Naive thymus-derived CD4-positive, alpha-beta T cell (primary cell): ENCODE data around the gene KPNB1. TPM values are rescaled to one million over a fixed set of nuclear protein-coding genes. Genes with fewer than 3 reads are reported as not detected.
A peak's percentile ranks its signal among the peaks of the same experiment; 100 is the strongest.

Experiments used
- ATAC-seq: fragments of 150-1000 bp; cut with Tn5 transposase; 2 replicates; pipeline ENCODE4 v1.10.0; 2021; ENCODE audit warnings: mild to moderate bottlenecking, moderate library complexity
- CTCF ChIA-PET: fragments of 350-600 bp; sonication (Branson Sonifier 250); formaldehyde crosslinking; loops from one replicate; lab custom pipeline; 2021; ENCODE audit warnings: antibody characterized with exemption; lab: Charles Lee
- POLR2A ChIA-PET: fragments of 350-600 bp; sonication (Branson Sonifier 250); formaldehyde crosslinking; loops from one replicate; lab custom pipeline; 2021; ENCODE audit warnings: antibody characterized with exemption, inconsistent platforms; lab: Charles Lee
- DNase-seq, 9 donors: peaks; one replicate each; pipeline versions ENCODE4 v3.0.0 to v3.0.0-alpha.2; 2020 to 2022; ENCODE audit warnings: mixed read lengths in 1 of 9
- H3K27ac ChIP-seq: one replicate; pipeline ENCODE4 v1.7.0; 2013; ENCODE audit warnings: mild to moderate bottlenecking, low read depth, low read length, moderate library complexity
- H3K27me3 ChIP-seq, 2 donors: one replicate each; pipeline ENCODE4 v1.7.0; 2013; ENCODE audit warnings: low read length in 2 of 2, mild to moderate bottlenecking in 2 of 2, moderate library complexity in 2 of 2; ENCODE audit not compliant: control insufficient read depth in 2 of 2, insufficient read depth in 2 of 2
- H3K36me3 ChIP-seq, 3 experiments: 1 replicate in 2 of 3; 2 replicates in 1 of 3; pipeline ENCODE4 v1.7.0; 2013; ENCODE audit warnings: low read length in 3 of 3, mild to moderate bottlenecking in 3 of 3, moderate library complexity in 1 of 3; ENCODE audit not compliant: insufficient read depth in 3 of 3, control insufficient read depth in 2 of 3
- H3K4me1 ChIP-seq, 2 donors: one replicate each; pipeline ENCODE4 v1.7.0; 2013; ENCODE audit warnings: low read length in 2 of 2, mild to moderate bottlenecking in 2 of 2, moderate library complexity in 1 of 2; ENCODE audit not compliant: control insufficient read depth in 2 of 2, insufficient read depth in 2 of 2
- H3K4me3 ChIP-seq: 2 replicates; pipeline ENCODE4 v1.7.0; 2013; ENCODE audit warnings: mild to moderate bottlenecking, low read length
- H3K9me3 ChIP-seq, 3 experiments: 1 replicate in 2 of 3; 2 replicates in 1 of 3; pipeline ENCODE4 v1.7.0; 2013; ENCODE audit warnings: low read length in 3 of 3; ENCODE audit not compliant: control insufficient read depth in 2 of 3
- H3K27ac Mint-ChIP-seq, 9 donors: one replicate each; pipeline ENCODE4 v1.8.0; 2020 to 2022; ENCODE audit warnings: mixed read lengths in 9 of 9, mild to moderate bottlenecking in 8 of 9, moderate library complexity in 5 of 9, inconsistent platforms in 2 of 9
- H3K27me3 Mint-ChIP-seq, 5 donors: one replicate each; pipeline ENCODE4 v1.8.0; 2021 to 2022; ENCODE audit warnings: mixed read lengths in 5 of 5, mild to moderate bottlenecking in 1 of 5
- H3K36me3 Mint-ChIP-seq, 5 donors: one replicate each; pipeline ENCODE4 v1.8.0; 2020 to 2022; ENCODE audit warnings: mixed read lengths in 5 of 5, mild to moderate bottlenecking in 3 of 5, inconsistent platforms in 1 of 5
- H3K4me1 Mint-ChIP-seq, 7 donors: one replicate each; pipeline ENCODE4 v1.8.0; 2020 to 2022; ENCODE audit warnings: mixed read lengths in 7 of 7, mild to moderate bottlenecking in 3 of 7, inconsistent platforms in 1 of 7
- H3K4me3 Mint-ChIP-seq, 10 donors: one replicate each; pipeline ENCODE4 v1.8.0; 2020 to 2022; ENCODE audit warnings: mild to moderate bottlenecking in 10 of 10, mixed read lengths in 10 of 10, moderate library complexity in 6 of 10, inconsistent platforms in 2 of 10
- H3K9me3 Mint-ChIP-seq, 11 donors: one replicate each; pipeline ENCODE4 v1.8.0; 2020 to 2022; ENCODE audit warnings: mixed read lengths in 11 of 11, mild to moderate bottlenecking in 4 of 11, inconsistent platforms in 1 of 11, moderate library complexity in 1 of 11
- intact Hi-C, 2 donors: fragments of 100-400 bp; cut with micrococcal nuclease; formaldehyde crosslinking; loops; one replicate each; pipeline ENCODE4 v1.15.1; 2023
- polyA plus RNA-seq, 2 donors: library from polyadenylated mRNA; unstranded; fragments of 300-500 nt; fragmentation: Illumina TruSeq; gene quantifications; one replicate each; pipeline ENCODE4 v1.2.3, GENCODE V29; 2021
- total RNA-seq, 6 experiments: library from RNA in 5 of 6; stranded (reverse) in 5 of 6; gene quantifications; 1 replicate in 5 of 6; 2 replicates in 1 of 6; pipeline ENCODE4 v1.2.3 and lab custom pipeline; 2021 to 2026

Gene KPNB1
- total and polyA plus RNA-seq, 7 experiments from 2014 or later: 21.1 to 465 (median 205) TPM

GRCh38 chr17:47695429-47696376 lies 46.0 kb downstream of the KPNB1 start:
- Mint-ChIP-seq H3K27ac (peak overlapping the region in 7 of 9 donors; percentile 38 to 89 (median 70)), H3K36me3 (no peaks in the 10 kb centered on the region), H3K4me1 (peaks cover 17 to 45% (median 23%) of the 10 kb centered on the region in 7 donors), H3K9me3 (no peaks in the 10 kb centered on the region), H3K27me3 (peaks cover 0 to 13% (median 0%) of the 10 kb centered on the region in 5 donors), H3K4me3 (peak overlapping the region; percentile 85 to 99 (median 92))
- no peak for DNase-seq
- intact Hi-C loops: loop anchor here in 1 of 2 donors (2.0 to 10.0 kb wide), 2 partner anchors 47 to 199 kb away; partner anchors contain the start of genes KPNB1 and SP2
- no peaks in the 10 kb centered on the region for H3K36me3 ChIP-seq
- H3K4me1 ChIP-seq: peaks cover 14 to 30% of the 10 kb centered on the region in 2 donors
- no peaks in the 10 kb centered on the region for H3K9me3 ChIP-seq
- POLR2A ChIA-PET: interaction anchor here (1.6 kb wide), 1 partner anchor 26 kb away, joined by 3 read pairs; no protein-coding TSS in a partner anchor
- CTCF ChIA-PET: no interaction called here
- peak overlapping the region; percentile 58 for H3K4me3 ChIP-seq
- H3K27ac ChIP-seq: no peak overlapping the region
- no peaks in the 10 kb centered on the region for H3K27me3 ChIP-seq
- ATAC-seq: no peak

GRCh38 chr17:47696717-47697642 lies 47.3 kb downstream of the KPNB1 start:
- peak overlapping the region in 3 of 10 donors; percentile 38 to 93 (median 51) for H3K4me3 Mint-ChIP-seq
- intact Hi-C loops: loop anchor here in 1 of 2 donors (10.0 kb wide), 1 partner anchor 198 kb away; the partner anchor contains the start of gene SP2
- peak overlapping the region in 1 of 9 donors; percentile 60 for H3K27ac Mint-ChIP-seq
- ChIA-PET POLR2A (no interaction called here), CTCF (interaction anchor here (0.6 to 4.0 kb wide), 6 partner anchors 11 to 105 kb away, joined by 3 to 21 read pairs (median 5); no protein-coding TSS in a partner anchor)
- H3K27me3 ChIP-seq: no peaks in the 10 kb centered on the region
- no peaks in the 10 kb centered on the region for H3K9me3 ChIP-seq
- peaks cover 0 to 13% (median 0%) of the 10 kb centered on the region in 5 donors for H3K27me3 Mint-ChIP-seq
- no peaks in the 10 kb centered on the region for H3K9me3 Mint-ChIP-seq
- no peak overlapping the region for H3K4me3 ChIP-seq
- H3K36me3 Mint-ChIP-seq: no peaks in the 10 kb centered on the region
- no peaks in the 10 kb centered on the region for H3K36me3 ChIP-seq
- peaks cover 14 to 39% of the 10 kb centered on the region in 2 donors for H3K4me1 ChIP-seq
- DNase-seq: no peak
- ATAC-seq: no peak
- no peak overlapping the region for H3K27ac ChIP-seq
- H3K4me1 Mint-ChIP-seq: peaks cover 19 to 53% (median 23%) of the 10 kb centered on the region in 7 donors

GRCh38 chr17:47697906-47698711 lies 48.4 kb downstream of the KPNB1 start:
- Mint-ChIP-seq H3K9me3 (no peaks in the 10 kb centered on the region), H3K27me3 (peaks cover 0 to 7% (median 0%) of the 10 kb centered on the region in 5 donors), H3K4me1 (peaks cover 18 to 51% (median 24%) of the 10 kb centered on the region in 7 donors), H3K36me3 (no peaks in the 10 kb centered on the region), H3K4me3 (no peak overlapping the region), H3K27ac (no peak overlapping the region)
- no peaks in the 10 kb centered on the region for H3K9me3 ChIP-seq
- H3K4me3 ChIP-seq: no peak overlapping the region
- no peak for DNase-seq
- peaks cover 13 to 38% of the 10 kb centered on the region in 2 donors for H3K4me1 ChIP-seq
- no peaks in the 10 kb centered on the region for H3K27me3 ChIP-seq
- H3K36me3 ChIP-seq: no peaks in the 10 kb centered on the region
- POLR2A ChIA-PET: interaction anchor here (0.9 kb wide), 1 partner anchor 9 kb away, joined by 5 read pairs; no protein-coding TSS in a partner anchor
- intact Hi-C loops: loop anchor here (1.0 to 10.0 kb wide), 5 partner anchors 21 to 197 kb away; partner anchors contain the start of gene SP2 (in 1 of the 2)
- H3K27ac ChIP-seq: no peak overlapping the region
- no peak for ATAC-seq
- CTCF ChIA-PET: interaction anchor here (0.6 to 4.0 kb wide), 11 partner anchors 9 to 183 kb away, joined by 3 to 21 read pairs (median 4); no protein-coding TSS in a partner anchor

GRCh38 chr17:47698749-47699535 lies 49.2 kb downstream of the KPNB1 start:
- H3K27ac ChIP-seq: no peak overlapping the region
- Mint-ChIP-seq H3K27me3 (peaks cover 0 to 3% (median 0%) of the 10 kb centered on the region in 5 donors), H3K4me1 (peaks cover 19 to 54% (median 27%) of the 10 kb centered on the region in 7 donors), H3K9me3 (no peaks in the 10 kb centered on the region), H3K27ac (peak overlapping the region in 2 of 9 donors; percentile 38 to 78), H3K36me3 (no peaks in the 10 kb centered on the region), H3K4me3 (peak overlapping the region in 1 of 10 donors; percentile 29)
- H3K4me3 ChIP-seq: no peak overlapping the region
- intact Hi-C loops: loop anchor here (1.0 to 10.0 kb wide), 8 partner anchors 18 to 196 kb away; partner anchors contain the start of genes TBX21 (in 2 of the 2) and SP2 (in 1 of the 2)
- no peaks in the 10 kb centered on the region for H3K9me3 ChIP-seq
- ATAC-seq: peak; percentile 70
- peak; percentile 34 to 82 (median 63) for DNase-seq
- H3K27me3 ChIP-seq: no peaks in the 10 kb centered on the region
- no peaks in the 10 kb centered on the region for H3K36me3 ChIP-seq
- H3K4me1 ChIP-seq: peaks cover 17 to 43% of the 10 kb centered on the region in 2 donors
- ChIA-PET CTCF (interaction anchor here (0.6 to 4.0 kb wide), 13 partner anchors 8 to 47 kb away, joined by 3 to 21 read pairs (median 4); partner anchors contain the start of gene TBX21), POLR2A (interaction anchor here (0.7 to 0.9 kb wide), 2 partner anchors 10 to 12 kb away, joined by 3 to 5 read pairs; no protein-coding TSS in a partner anchor)

GRCh38 chr17:47699536-47699840 lies 49.8 kb downstream of the KPNB1 start:
- no peak overlapping the region for H3K27ac ChIP-seq
- no peaks in the 10 kb centered on the region for H3K9me3 ChIP-seq
- peaks cover 0 to 3% (median 0%) of the 10 kb centered on the region in 5 donors for H3K27me3 Mint-ChIP-seq
- ATAC-seq (no peak), DNase-seq (no peak)
- no peaks in the 10 kb centered on the region for H3K27me3 ChIP-seq
- no peak overlapping the region for H3K27ac Mint-ChIP-seq
- no peak overlapping the region for H3K4me3 ChIP-seq
- ChIA-PET POLR2A (interaction anchor here (0.7 kb wide), 1 partner anchor 11 kb away, joined by 3 read pairs; no protein-coding TSS in a partner anchor), CTCF (interaction anchor here (0.6 to 4.0 kb wide), 12 partner anchors 7 to 46 kb away, joined by 3 to 21 read pairs (median 5); partner anchors contain the start of gene TBX21)
- no peaks in the 10 kb centered on the region for H3K9me3 Mint-ChIP-seq
- peaks cover 22 to 48% of the 10 kb centered on the region in 2 donors for H3K4me1 ChIP-seq
- H3K36me3 Mint-ChIP-seq: no peaks in the 10 kb centered on the region
- no peaks in the 10 kb centered on the region for H3K36me3 ChIP-seq
- intact Hi-C loops: loop anchor here (1.0 to 10.0 kb wide), 6 partner anchors 18 to 195 kb away; partner anchors contain the start of genes TBX21 (in 2 of the 2) and SP2 (in 1 of the 2)
- peak overlapping the region in 2 of 10 donors; percentile 44 to 74 for H3K4me3 Mint-ChIP-seq
- H3K4me1 Mint-ChIP-seq: peaks cover 24 to 60% (median 33%) of the 10 kb centered on the region in 7 donors
